DND-41 (cell line): ENCODE data around the gene SOX5.
"Not testable (repeated sequence)": the region's sequence is repeated elsewhere in the genome, so short reads cannot be mapped to it uniquely, and the experiment has no call there.

ENCODE experiments used
- ATAC-seq: fragments of 200-7000 bp; cut with Tn5 transposase; 3 replicates; pipeline ENCODE4 v1.9.1; 2021; ENCODE audit warnings: low read depth; ENCODE audit not compliant: insufficient read depth
- DNase-seq: peaks from one replicate; pipeline ENCODE4 v3.0.0-alpha.2; 2020
- H2AFZ ChIP-seq: 2 replicates; pipeline ENCODE4 v1.6.0; 2012; ENCODE audit warnings: low read depth, low read length
- H3K27ac ChIP-seq: 2 replicates; pipeline ENCODE4 v1.5.1; 2012; ENCODE audit warnings: low read length, inconsistent platforms
- H3K27me3 ChIP-seq: fragments of 200-600 bp; sonication (generic); 2 replicates; pipeline ENCODE4 v1.6.0; 2012; ENCODE audit warnings: low read length, mild to moderate bottlenecking, inconsistent platforms; ENCODE audit not compliant: insufficient read depth, poor library complexity
- H3K36me3 ChIP-seq: 2 replicates; pipeline ENCODE4 v1.5.1; 2012; ENCODE audit warnings: low read length, inconsistent platforms; ENCODE audit not compliant: insufficient read depth
- H3K4me1 ChIP-seq: 2 replicates; pipeline ENCODE4 v1.5.1; 2012; ENCODE audit warnings: mild to moderate bottlenecking, low read length; ENCODE audit not compliant: insufficient read depth
- H3K4me2 ChIP-seq: 2 replicates; pipeline ENCODE4 v1.6.0; 2012; ENCODE audit warnings: mild to moderate bottlenecking, moderate library complexity, low read length, inconsistent platforms; ENCODE audit not compliant: insufficient read depth
- H3K4me3 ChIP-seq, 2 experiments: fragments of 200-600 bp in 1 of 2; shearing (Covaris generic) in 1 of 2; 2 replicates each; pipeline ENCODE4 v1.5.1; 2012 to 2016; ENCODE audit warnings: inconsistent platforms in 2 of 2, low read length in 2 of 2, mild to moderate bottlenecking in 2 of 2, low read depth in 1 of 2, moderate library complexity in 1 of 2
- H3K79me2 ChIP-seq: 2 replicates; pipeline ENCODE4 v1.6.0; 2012; ENCODE audit warnings: low read length, inconsistent platforms; ENCODE audit not compliant: insufficient read depth
- H3K9ac ChIP-seq: 2 replicates; pipeline ENCODE4 v1.6.0; 2012; ENCODE audit warnings: low read depth, mild to moderate bottlenecking, inconsistent platforms, low read length, moderate library complexity
- H3K9me3 ChIP-seq: 2 replicates; pipeline ENCODE4 v1.5.1; 2012; ENCODE audit warnings: low read length, moderate library complexity, mild to moderate bottlenecking, inconsistent platforms; ENCODE audit not compliant: insufficient read depth, severe bottlenecking
- H4K20me1 ChIP-seq: 2 replicates; pipeline ENCODE4 v1.6.0; 2012; ENCODE audit warnings: low read length; ENCODE audit not compliant: insufficient read depth
- EZH2 ChIP-seq: IDR thresholded peaks from 3 replicates; pipeline ENCODE4 v1.6.1; 2012; ENCODE audit warnings: borderline replicate concordance, low read depth, mild to moderate bottlenecking, moderate library complexity, low read length, inconsistent platforms; ENCODE audit not compliant: severe bottlenecking
- TF ChIP-seq, protein P1 (sequence below): IDR thresholded peaks from 2 replicates; pipeline ENCODE4 v1.5.1; 2012; ENCODE audit warnings: borderline replicate concordance, low read length, moderate library complexity, mild to moderate bottlenecking; ENCODE audit not compliant: poor library complexity, severe bottlenecking; ENCODE audit errors: extremely low read depth

SOX5 gene

GRCh38 chr12:23834076-23834475 is 115.4 kb downstream of the SOX5 start:
- DNase-seq, result no peak
- Histone ChIP-seq H3K4me1 (no peaks in the 10 kb centered on the region), H3K27ac (no peak overlapping the region), H3K9ac (no peak overlapping the region), H3K79me2 (no peaks in the 10 kb centered on the region), H3K4me2 (no peak overlapping the region), H3K27me3 (no peaks in the 10 kb centered on the region), H3K4me3 (no peak overlapping the region), H2AFZ (no peak overlapping the region; the same call in 1 of the 2 replicates), H3K36me3 (no peaks in the 10 kb centered on the region), H4K20me1 (no peaks in the 10 kb centered on the region), H3K9me3 (no peaks in the 10 kb centered on the region)
- ATAC-seq, result no peak
- TF ChIP-seq, protein P1, sequence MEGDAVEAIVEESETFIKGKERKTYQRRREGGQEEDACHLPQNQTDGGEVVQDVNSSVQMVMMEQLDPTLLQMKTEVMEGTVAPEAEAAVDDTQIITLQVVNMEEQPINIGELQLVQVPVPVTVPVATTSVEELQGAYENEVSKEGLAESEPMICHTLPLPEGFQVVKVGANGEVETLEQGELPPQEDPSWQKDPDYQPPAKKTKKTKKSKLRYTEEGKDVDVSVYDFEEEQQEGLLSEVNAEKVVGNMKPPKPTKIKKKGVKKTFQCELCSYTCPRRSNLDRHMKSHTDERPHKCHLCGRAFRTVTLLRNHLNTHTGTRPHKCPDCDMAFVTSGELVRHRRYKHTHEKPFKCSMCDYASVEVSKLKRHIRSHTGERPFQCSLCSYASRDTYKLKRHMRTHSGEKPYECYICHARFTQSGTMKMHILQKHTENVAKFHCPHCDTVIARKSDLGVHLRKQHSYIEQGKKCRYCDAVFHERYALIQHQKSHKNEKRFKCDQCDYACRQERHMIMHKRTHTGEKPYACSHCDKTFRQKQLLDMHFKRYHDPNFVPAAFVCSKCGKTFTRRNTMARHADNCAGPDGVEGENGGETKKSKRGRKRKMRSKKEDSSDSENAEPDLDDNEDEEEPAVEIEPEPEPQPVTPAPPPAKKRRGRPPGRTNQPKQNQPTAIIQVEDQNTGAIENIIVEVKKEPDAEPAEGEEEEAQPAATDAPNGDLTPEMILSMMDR, result no peak
- no peak for TF ChIP-seq EZH2

DNA sequence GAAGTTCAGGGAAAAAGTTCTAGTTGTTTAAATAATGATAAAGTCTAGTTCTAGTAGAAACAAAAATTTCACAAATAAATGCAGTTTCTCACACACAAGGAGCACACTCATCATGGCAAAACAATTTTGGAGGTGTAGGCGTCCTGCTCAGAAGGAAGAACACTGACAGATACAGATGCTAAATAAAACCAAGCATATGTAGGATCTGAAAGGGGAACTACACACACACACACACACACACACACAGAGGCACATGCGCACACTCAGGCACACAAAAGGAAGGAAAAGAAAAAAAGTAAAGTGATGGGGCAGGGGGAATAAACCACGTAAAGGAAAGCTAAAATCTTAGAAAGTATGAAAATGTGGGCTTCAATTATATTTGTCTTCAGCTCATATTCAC is 117.7 kb downstream of the SOX5 start:
- Histone ChIP-seq H3K4me3 (no peak overlapping the region), H3K4me1 (no peaks in the 10 kb centered on the region), H3K27ac (no peak overlapping the region), H3K9me3 (no peaks in the 10 kb centered on the region), H3K79me2 (no peaks in the 10 kb centered on the region), H3K36me3 (no peaks in the 10 kb centered on the region), H3K27me3 (no peaks in the 10 kb centered on the region), H3K4me2 (no peak overlapping the region), H4K20me1 (no peaks in the 10 kb centered on the region), H2AFZ (no peak overlapping the region), H3K9ac (no peak overlapping the region)
- TF ChIP-seq, protein P1, result no peak
- TF ChIP-seq EZH2, result no peak
- ATAC-seq, result no peak
- no peak for DNase-seq

DNA sequence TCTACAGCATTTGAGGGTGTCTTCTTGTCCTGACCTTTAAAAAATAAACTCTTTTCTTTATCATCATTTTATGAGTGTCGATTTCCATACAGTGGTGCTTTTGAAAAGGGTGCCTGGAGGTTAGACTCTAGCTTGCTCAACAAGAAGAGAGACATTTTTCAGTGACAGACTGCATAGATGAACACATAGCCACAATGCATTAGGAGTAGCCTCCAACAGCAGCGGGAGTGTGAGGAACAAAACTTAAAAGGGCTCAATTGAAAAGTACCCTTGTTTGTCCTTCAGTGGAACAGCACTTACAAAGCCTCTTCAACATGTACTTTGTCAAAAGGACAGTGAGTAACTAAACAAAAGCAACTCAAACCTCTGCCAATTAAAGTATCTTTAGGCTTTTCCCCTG is 119.3 kb downstream of the SOX5 start:
- no peak for ATAC-seq
- no peaks in the 10 kb centered on the region for H3K9me3 ChIP-seq
- no peaks in the 10 kb centered on the region for H3K4me1 ChIP-seq
- H3K27ac ChIP-seq, result no peak overlapping the region
- no peak for DNase-seq
- H3K79me2 ChIP-seq, result no peaks in the 10 kb centered on the region
- no peak overlapping the region for H2AFZ ChIP-seq
- H3K4me2 ChIP-seq, result no peak overlapping the region
- H4K20me1 ChIP-seq, result no peaks in the 10 kb centered on the region
- H3K36me3 ChIP-seq, result no peaks in the 10 kb centered on the region
- H3K4me3 ChIP-seq, result no peak overlapping the region
- no peaks in the 10 kb centered on the region for H3K27me3 ChIP-seq
- no peak overlapping the region for H3K9ac ChIP-seq
- TF ChIP-seq, protein P1, result no peak
- no peak for TF ChIP-seq EZH2

GRCh38 chr12:23827353-23827752 is 122.1 kb downstream of the SOX5 start:
- Histone ChIP-seq H4K20me1 (no peaks in the 10 kb centered on the region), H3K4me2 (no peak overlapping the region), H3K36me3 (no peaks in the 10 kb centered on the region), H3K4me3 (no peak overlapping the region), H2AFZ (no peak overlapping the region), H3K27me3 (no peaks in the 10 kb centered on the region), H3K9ac (no peak overlapping the region), H3K27ac (no peak overlapping the region), H3K4me1 (no peaks in the 10 kb centered on the region), H3K9me3 (no peaks in the 10 kb centered on the region), H3K79me2 (no peaks in the 10 kb centered on the region)
- DNase-seq (no peak), ATAC-seq (no peak)
- TF ChIP-seq, protein P1, result no peak

GRCh38 chr12:23825124-23825523 is 124.3 kb downstream of the SOX5 start:
- not testable (repeated sequence) for H3K4me2 ChIP-seq, H3K79me2 ChIP-seq

More at GRCh38 chr12:23825124-23825523, 124.3 kb downstream of the SOX5 start:
- DNase-seq, H3K9ac ChIP-seq, H3K27me3 ChIP-seq, H4K20me1 ChIP-seq, H3K4me1 ChIP-seq, H3K9me3 ChIP-seq, ATAC-seq, H3K4me3 ChIP-seq, H3K27ac ChIP-seq, H3K36me3 ChIP-seq, H2AFZ ChIP-seq: not testable (repeated sequence)
